PFSK-1 (cell line): Measurements from ENCODE around the gene GPR32.

Experiments
- FOXP2 ChIP-seq: optimal IDR thresholded peaks from 2 replicates; pipeline ENCODE3; 2011; ENCODE audit warnings: borderline replicate concordance, control low read depth, inconsistent platforms; ENCODE audit not compliant: insufficient read depth; ENCODE audit errors: extremely low read length, extremely low read depth
- POLR2AphosphoS5 ChIP-seq: IDR thresholded peaks from 2 replicates; pipeline ENCODE4 v1.6.1; 2012; ENCODE audit warnings: low read depth, mild to moderate bottlenecking, control low read depth, low read length, moderate library complexity
- REST ChIP-seq, 2 experiments: IDR thresholded peaks; 2 replicates each; pipeline versions ENCODE4 v1.6.1 to v1.8.0; 2011 to 2012; ENCODE audit warnings: low read depth in 2 of 2, low read length in 2 of 2, control low read depth in 1 of 2, inconsistent platforms in 1 of 2, mild to moderate bottlenecking in 1 of 2, moderate library complexity in 1 of 2; ENCODE audit not compliant: insufficient read depth in 1 of 2
- SIN3A ChIP-seq: IDR thresholded peaks from 2 replicates; pipeline ENCODE4 v1.6.1; 2012; ENCODE audit warnings: mild to moderate bottlenecking, low read length, moderate library complexity, borderline replicate concordance; ENCODE audit not compliant: insufficient read depth
- TAF1 ChIP-seq: IDR thresholded peaks from 2 replicates; pipeline ENCODE4 v1.6.1; 2012; ENCODE audit warnings: low read length, control low read depth, borderline replicate concordance; ENCODE audit not compliant: insufficient read depth

The GPR32 gene

GRCh38 chr19:50785329-50785728, 15.1 kb downstream of the GPR32 start:
- TF ChIP-seq FOXP2: no peak
- no peak for TF ChIP-seq SIN3A
- no peak for TF ChIP-seq POLR2AphosphoS5
- TF ChIP-seq REST (IDR thresholded peaks at IDR 0.05; ENCODE audit: insufficient read depth in 1 of 2, low read depth in 2 of 2, low read length in 2 of 2): no peak
- TF ChIP-seq TAF1: no peak

- TF ChIP-seq POLR2AphosphoS5 (no peak), REST (IDR thresholded peaks at IDR 0.05; ENCODE audit: insufficient read depth in 1 of 2, low read depth in 2 of 2, low read length in 2 of 2) (no peak), SIN3A (no peak), TAF1 (no peak), FOXP2 (no peak)
These were observed 20.1 kb downstream of the GPR32 start, which contains the start of gene ACP4 for GRCh38 chr19:50790396-50790795. Gene ACP4, plus strand, starts transcription at chr19:50790415. Its CDS starts 0 bp downstream, at chr19:50790415.

- TF ChIP-seq REST (IDR thresholded peaks at IDR 0.05; ENCODE audit: insufficient read depth in 1 of 2, low read depth in 2 of 2, low read length in 2 of 2): no peak
These were observed 20.7 kb downstream of the GPR32 start for GRCh38 chr19:50790922-50791467.

- no peak for TF ChIP-seq SIN3A
These were observed 21.5 kb downstream of the GPR32 start for GRCh38 chr19:50791594-50792271.

- TF ChIP-seq SIN3A (no peak), POLR2AphosphoS5 (no peak; the same call in 1 of the 2 replicates), FOXP2 (no peak), TAF1 (no peak), REST (IDR thresholded peaks at IDR 0.05; ENCODE audit: insufficient read depth in 1 of 2, low read depth in 2 of 2, low read length in 2 of 2) (no peak)
These were observed 22.3 kb downstream of the GPR32 start for GRCh38 chr19:50792272-50793250.
